AML-193 (cell line): ENCODE data around the gene TLE2.
"Not testable (repeated sequence)": the region's sequence is repeated elsewhere in the genome, so short reads cannot be mapped to it uniquely, and the experiment has no call there.

Experiments used
- DNase-seq, 2 experiments: peaks; one replicate each; lab custom pipeline; 2025; lab: John Stamatoyannopoulos, UW

TLE2 gene

GRCh38 chr19:3012621-3013262 lies 16.3 kb downstream of the TLE2 start:
- DNase-seq: no peak

GRCh38 chr19:3012059-3012458 lies 17.0 kb downstream of the TLE2 start:
- DNase-seq: not testable (repeated sequence)

GRCh38 chr19:3010871-3011270 lies 18.2 kb downstream of the TLE2 start:
- DNase-seq: no peak

- no peak for DNase-seq
These were observed 20.1 kb downstream of the TLE2 start for GRCh38 chr19:3008994-3009393.

- DNase-seq: no peak
These were observed 21.1 kb downstream of the TLE2 start for GRCh38 chr19:3007975-3008374.

- DNase-seq: no peak
These were observed 22.9 kb downstream of the TLE2 start for GRCh38 chr19:3006075-3006767.

GRCh38 chr19:3005345-3005744 lies 23.7 kb downstream of the TLE2 start:
- no peak for DNase-seq

GRCh38 chr19:3004522-3004921 lies 24.6 kb downstream of the TLE2 start:
- DNase-seq: no peak

GRCh38 chr19:3003046-3003445 lies 26.0 kb downstream of the TLE2 start:
- no peak for DNase-seq

- DNase-seq: no peak
These were observed 27.8 kb downstream of the TLE2 start for GRCh38 chr19:3001235-3001800.

- DNase-seq: no peak
These were observed 30.4 kb downstream of the TLE2 start for GRCh38 chr19:2998642-2999041.

GRCh38 chr19:2997720-2998119 lies 31.4 kb downstream of the TLE2 start:
- no peak for DNase-seq

- no peak for DNase-seq
These were observed 34.4 kb downstream of the TLE2 start for GRCh38 chr19:2994588-2995131.

- DNase-seq: no peak
These were observed 35.5 kb downstream of the TLE2 start for GRCh38 chr19:2993579-2993978.

GRCh38 chr19:2992958-2993357 lies 36.1 kb downstream of the TLE2 start:
- no peak for DNase-seq

GRCh38 chr19:2992333-2992732 lies 36.7 kb downstream of the TLE2 start:
- DNase-seq: not testable (repeated sequence)

GRCh38 chr19:2989236-2989946 lies 39.7 kb downstream of the TLE2 start:
- no peak for DNase-seq

GRCh38 chr19:2988568-2988967 lies 40.5 kb downstream of the TLE2 start:
- no peak for DNase-seq

- no peak for DNase-seq
These were observed 41.3 kb downstream of the TLE2 start for GRCh38 chr19:2987797-2988196.

GRCh38 chr19:2986951-2987524 lies 42.0 kb downstream of the TLE2 start:
- DNase-seq: no peak

GRCh38 chr19:2984215-2984528 lies 44.9 kb downstream of the TLE2 start:
- DNase-seq: no peak
